Right lobe of liver (tissue), 6 donors: ENCODE results near the gene CHN1. TPM values are rescaled to one million over a fixed set of nuclear protein-coding genes. Genes with fewer than 3 reads are reported as not detected.

Experiments used
- ATAC-seq, 4 donors: fragments of 200-7000 bp; cut with Tn5 transposase; one replicate each; pipeline ENCODE4 v1.9.1; 2020; ENCODE audit warnings: mild to moderate bottlenecking in 4 of 4, moderate library complexity in 4 of 4
- DNase-seq, 3 donors: peaks; one replicate each; pipeline ENCODE4 v3.0.0-alpha.2; 2020
- H3K27ac ChIP-seq, 3 donors: fragments of 200-600 bp; one replicate each; pipeline ENCODE4 v1.8.0; 2022
- H3K27me3 ChIP-seq, 2 donors: fragments of 200-600 bp; one replicate each; pipeline ENCODE4 v1.8.0; 2022
- H3K36me3 ChIP-seq, 4 donors: fragments of 200-600 bp; sonication (generic) in 1 of 4; one replicate each; pipeline versions ENCODE4 v1.5.1 to v1.8.0; 2017 to 2022; ENCODE audit warnings: control low read depth in 1 of 4
- H3K4me1 ChIP-seq, 4 donors: fragments of 200-600 bp; sonication (generic) in 1 of 4; one replicate each; pipeline versions ENCODE4 v1.5.1 to v1.8.0; 2017 to 2022; ENCODE audit warnings: control low read depth in 1 of 4
- H3K4me3 ChIP-seq, 3 donors: fragments of 200-600 bp; one replicate each; pipeline ENCODE4 v1.8.0; 2022
- H3K9me3 ChIP-seq, 4 donors: fragments of 200-600 bp; sonication (generic) in 1 of 4; one replicate each; pipeline versions ENCODE4 v1.5.1 to v1.8.0; 2017 to 2022; ENCODE audit warnings: control low read depth in 1 of 4
- POLR2A ChIP-seq: fragments of 450-650 bp; IDR thresholded peaks from one replicate; pipeline ENCODE4 v1.6.1; 2017; ENCODE audit warnings: antibody characterized with exemption, mild to moderate bottlenecking
- WGBS: methylation state at CpG from one replicate; pipeline ENCODE4 v1.1.6; 2018; ENCODE audit warnings: low coverage, low lambda C conversion rate; ENCODE audit not compliant: insufficient coverage; ENCODE audit errors: missing lambda C conversion rate; 5-methylcytosine and 5-hydroxymethylcytosine counted together
- intact Hi-C, 2 donors: fragments of 100-400 bp; cut with DNase I; formaldehyde crosslinking; loops; one replicate each; pipeline versions ENCODE4 v1.11.2 to v1.14.1; 2022
- total RNA-seq, 6 experiments: library from RNA; depleted of rRNA in 2 of 6; stranded (reverse); fragments of >200 nt in 2 of 6; fragmentation: NEBNext Ultra II Directional in 3 of 6; extraction: Animal tissue kit (Norgen Biotek cat#: 25700) in 3 of 6; gene quantifications; one replicate each; pipeline versions ENCODE4 v1.1.0 to v1.2.4, GENCODE V29; 2016 to 2023
- TF ChIP-seq, protein P1 (sequence below), 4 donors: fragments of 200-600 bp in 3 of 4; fragments of 450-650 bp in 1 of 4; IDR thresholded peaks; one replicate each; pipeline versions ENCODE4 v1.5.1 to v1.8.0; 2016 to 2022; ENCODE audit warnings: antibody characterized with exemption in 4 of 4, mild to moderate bottlenecking in 2 of 4
- donor health status: DM: no; HTN: yes; CAD: no.
- donor health status: DM: no; HTN: no; CAD: no.
- donor health status: DM: no; HTN: no; CAD: no.
- donor health status: DM: no; HTN: yes; CAD: no.
- donor health status: DM: no; HTN: yes; CAD: no.

Gene CHN1
- total RNA-seq, 6 experiments from 2014 or later: 1.0 to 2.8 (median 1.4) TPM

DNA sequence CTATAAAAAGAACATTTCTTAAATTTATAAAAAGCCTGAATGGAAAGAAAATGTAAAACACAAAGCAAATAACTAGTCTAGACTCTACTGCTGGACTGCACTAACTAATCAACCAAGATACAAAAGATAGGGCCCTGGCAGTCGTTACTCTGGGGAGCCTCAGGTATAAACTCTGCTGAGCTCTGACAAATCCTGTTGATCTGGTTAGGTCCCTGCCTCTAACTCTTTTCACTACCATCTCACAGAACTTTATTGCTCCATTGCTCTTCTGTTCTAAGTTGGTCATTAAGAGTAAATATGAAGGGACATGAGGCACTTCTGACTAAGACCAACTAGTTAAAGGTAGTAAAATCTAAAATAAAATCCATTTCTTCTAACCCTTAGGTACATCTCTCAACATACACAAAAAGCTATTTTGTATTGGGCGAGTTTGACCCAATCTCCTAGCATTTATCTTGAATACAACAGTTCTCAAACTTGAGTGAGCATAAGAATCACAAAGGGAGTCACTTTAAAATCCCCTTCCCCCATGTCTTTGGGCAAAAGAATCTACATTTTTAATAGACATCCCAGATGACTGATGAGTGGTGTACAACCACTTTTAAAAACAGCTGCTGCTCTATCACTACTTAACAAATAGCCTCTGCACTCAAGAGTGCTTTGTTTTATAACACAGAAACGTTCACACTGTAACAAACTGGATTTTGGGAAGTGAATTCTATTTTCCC is 2.5 kb downstream of the CHN1 start:
- no peaks in the 10 kb centered on the region for H3K36me3 ChIP-seq
- no peak for ATAC-seq
- intact Hi-C loops: no loop called here
- no peak overlapping the region for H3K27ac ChIP-seq
- H3K9me3 ChIP-seq: no peaks in the 10 kb centered on the region
- TF ChIP-seq, protein P1, sequence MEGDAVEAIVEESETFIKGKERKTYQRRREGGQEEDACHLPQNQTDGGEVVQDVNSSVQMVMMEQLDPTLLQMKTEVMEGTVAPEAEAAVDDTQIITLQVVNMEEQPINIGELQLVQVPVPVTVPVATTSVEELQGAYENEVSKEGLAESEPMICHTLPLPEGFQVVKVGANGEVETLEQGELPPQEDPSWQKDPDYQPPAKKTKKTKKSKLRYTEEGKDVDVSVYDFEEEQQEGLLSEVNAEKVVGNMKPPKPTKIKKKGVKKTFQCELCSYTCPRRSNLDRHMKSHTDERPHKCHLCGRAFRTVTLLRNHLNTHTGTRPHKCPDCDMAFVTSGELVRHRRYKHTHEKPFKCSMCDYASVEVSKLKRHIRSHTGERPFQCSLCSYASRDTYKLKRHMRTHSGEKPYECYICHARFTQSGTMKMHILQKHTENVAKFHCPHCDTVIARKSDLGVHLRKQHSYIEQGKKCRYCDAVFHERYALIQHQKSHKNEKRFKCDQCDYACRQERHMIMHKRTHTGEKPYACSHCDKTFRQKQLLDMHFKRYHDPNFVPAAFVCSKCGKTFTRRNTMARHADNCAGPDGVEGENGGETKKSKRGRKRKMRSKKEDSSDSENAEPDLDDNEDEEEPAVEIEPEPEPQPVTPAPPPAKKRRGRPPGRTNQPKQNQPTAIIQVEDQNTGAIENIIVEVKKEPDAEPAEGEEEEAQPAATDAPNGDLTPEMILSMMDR (IDR thresholded peaks at IDR 0.05): no peak
- no peak for TF ChIP-seq POLR2A
- peaks cover 0 to 6% of the 10 kb centered on the region in 2 donors for H3K27me3 ChIP-seq
- H3K4me3 ChIP-seq: no peak overlapping the region
- WGBS: 62% methylated on average over 3 of the region's 3 CpGs
- H3K4me1 ChIP-seq: peaks cover 0 to 5% (median 0%) of the 10 kb centered on the region in 4 donors
- no peak for DNase-seq

DNA sequence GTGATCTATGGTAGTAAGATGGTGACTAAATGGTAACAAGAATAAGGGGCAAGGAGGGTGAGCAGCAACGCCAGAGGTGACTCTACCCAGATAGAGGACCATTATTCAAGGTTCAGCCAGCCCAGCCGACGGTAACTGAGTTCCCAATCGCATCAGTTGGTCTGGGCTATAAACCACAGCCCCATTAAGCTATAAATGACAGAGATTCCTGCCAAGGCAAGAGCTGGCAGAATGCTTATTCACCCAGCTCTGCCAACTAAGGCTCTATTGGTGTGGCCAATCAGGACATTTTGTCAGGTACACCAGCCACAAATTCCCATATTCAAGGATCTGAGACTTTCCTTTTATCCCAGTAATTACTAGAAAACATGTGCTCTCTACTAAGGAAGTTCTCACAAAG is 3.6 kb downstream of the CHN1 start:
- intact Hi-C loops: no loop called here
- H3K27me3 ChIP-seq: no peaks in the 10 kb centered on the region
- H3K36me3 ChIP-seq: no peaks in the 10 kb centered on the region
- DNase-seq (no peak), ATAC-seq (no peak)
- H3K4me3 ChIP-seq: no peak overlapping the region
- H3K27ac ChIP-seq: no peak overlapping the region
- 63% methylated on average over 1 of the region's 4 CpGs for WGBS
- H3K4me1 ChIP-seq: peaks cover 0 to 5% (median 0%) of the 10 kb centered on the region in 4 donors
- H3K9me3 ChIP-seq: no peaks in the 10 kb centered on the region
- TF ChIP-seq POLR2A: no peak
- TF ChIP-seq, protein P1 (IDR thresholded peaks at IDR 0.05): no peak

DNA sequence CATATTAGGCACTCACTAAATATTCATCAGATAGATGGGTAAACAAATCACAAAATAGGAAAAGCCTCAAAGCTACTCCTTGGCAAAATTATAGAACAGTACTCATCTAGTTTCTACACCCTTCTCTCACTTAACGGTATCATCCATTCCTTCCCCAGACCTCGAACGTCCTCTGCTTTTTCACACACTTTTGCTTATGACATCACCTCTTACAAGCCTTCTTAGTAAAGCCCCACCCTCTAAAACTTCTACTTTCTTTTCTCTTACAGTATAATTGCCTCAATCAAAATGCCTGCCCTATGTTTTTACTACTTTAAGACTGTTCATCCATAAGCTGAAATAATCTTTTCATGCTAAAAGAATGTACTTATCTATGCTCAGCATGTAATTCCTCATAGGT is 8.1 kb downstream of the CHN1 start:
- WGBS: 88% methylated on average over 3 of the region's 3 CpGs
- intact Hi-C loops: no loop called here
- no peak overlapping the region for H3K4me3 ChIP-seq
- no peak for DNase-seq
- H3K4me1 ChIP-seq: no peaks in the 10 kb centered on the region
- no peaks in the 10 kb centered on the region for H3K36me3 ChIP-seq
- H3K27ac ChIP-seq: no peak overlapping the region
- H3K9me3 ChIP-seq: no peaks in the 10 kb centered on the region
- H3K27me3 ChIP-seq: no peaks in the 10 kb centered on the region
- TF ChIP-seq, protein P1 (IDR thresholded peaks at IDR 0.05): no peak
- TF ChIP-seq POLR2A: no peak
- no peak for ATAC-seq

DNA sequence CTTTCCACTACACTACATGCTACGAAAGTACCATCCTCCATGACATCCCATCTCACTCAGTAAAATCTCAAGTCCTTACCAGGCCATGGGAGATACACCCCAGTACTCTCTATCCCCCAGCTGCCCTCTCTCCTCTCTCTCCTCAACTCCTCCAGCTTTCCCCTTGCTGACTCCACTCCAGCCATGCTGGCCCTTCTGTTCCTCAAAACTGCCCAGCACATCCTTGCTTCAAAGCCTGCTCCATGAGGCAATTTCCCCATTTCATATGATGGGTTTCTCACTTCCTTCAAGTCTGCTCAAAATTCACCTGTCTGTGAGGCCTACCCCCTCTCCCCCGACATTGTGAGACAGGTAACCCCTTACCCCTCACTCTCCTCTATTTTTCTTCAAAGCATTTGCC is 8.6 kb downstream of the CHN1 start:
- Histone ChIP-seq H3K36me3 (no peaks in the 10 kb centered on the region), H3K4me1 (no peaks in the 10 kb centered on the region), H3K27ac (no peak overlapping the region), H3K4me3 (no peak overlapping the region), H3K9me3 (no peaks in the 10 kb centered on the region), H3K27me3 (no peaks in the 10 kb centered on the region)
- TF ChIP-seq, protein P1 (IDR thresholded peaks at IDR 0.05): no peak
- no peak for TF ChIP-seq POLR2A
- DNase-seq (no peak), ATAC-seq (no peak)
- 81% methylated on average over 2 of the region's 2 CpGs for WGBS
- intact Hi-C loops: no loop called here
